ENCODE measurements around the gene CD69.
A peak's percentile ranks its signal among the peaks of the same experiment; 100 is the strongest.
"Not testable (repeated sequence)": the region's sequence is repeated elsewhere in the genome, so short reads cannot be mapped to it uniquely, and the experiment has no call there.

CD69 gene

GRCh38 chr12:9750276-9751203 is 10.2 kb downstream of the CD69 start:
- peak; percentile 28 for DNase-seq (ENCODE audit: low read depth)

DNA sequence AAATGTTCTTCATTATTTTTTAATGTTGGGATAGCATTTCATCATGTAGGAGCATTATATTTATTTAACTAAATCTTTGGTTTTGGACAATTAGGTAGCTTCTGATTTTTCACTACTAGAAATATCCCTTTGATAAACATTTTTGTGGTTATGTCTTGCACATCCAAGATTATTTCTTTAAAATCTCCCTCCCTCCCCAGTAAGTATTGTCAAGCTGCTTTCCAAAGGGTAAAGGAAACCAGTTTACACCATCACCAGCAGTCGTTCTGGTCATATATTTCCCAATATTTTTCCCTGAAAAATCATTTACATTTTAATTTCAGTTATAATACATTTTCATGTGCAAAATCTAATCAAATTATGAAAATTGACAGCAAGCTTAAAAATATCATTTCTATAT is 11.1 kb downstream of the CD69 start:
- no peak for DNase-seq (ENCODE audit: low read depth)

GRCh38 chr12:9745199-9745598 is 15.5 kb downstream of the CD69 start:
- DNase-seq (ENCODE audit: low read depth) = no peak

- DNase-seq (ENCODE audit: low read depth) = no peak
These were observed 18.0 kb downstream of the CD69 start for GRCh38 chr12:9742661-9743060.

DNA sequence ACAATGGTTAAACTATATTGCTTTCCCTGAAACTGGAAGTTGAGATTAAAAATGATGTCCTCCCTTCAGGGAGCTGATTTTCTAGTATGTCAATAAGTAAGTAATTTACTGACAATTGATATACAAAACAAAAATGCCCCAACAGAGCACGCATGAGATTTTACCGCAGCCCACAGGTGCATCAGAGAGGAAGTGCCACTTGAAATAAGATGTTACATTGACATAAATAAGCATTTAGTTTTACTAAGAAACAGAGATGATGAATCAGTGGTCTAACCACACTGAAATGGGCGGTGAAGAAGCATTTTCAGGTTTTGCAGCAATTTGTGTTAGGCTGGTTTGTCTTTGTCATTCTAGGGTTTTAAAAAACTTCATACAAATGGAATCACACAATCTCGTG is 19.0 kb downstream of the CD69 start:
- no peak for DNase-seq (ENCODE audit: low read depth)

GRCh38 chr12:9740106-9740750 is 20.5 kb downstream of the CD69 start:
- no peak for DNase-seq (ENCODE audit: low read depth)

DNA sequence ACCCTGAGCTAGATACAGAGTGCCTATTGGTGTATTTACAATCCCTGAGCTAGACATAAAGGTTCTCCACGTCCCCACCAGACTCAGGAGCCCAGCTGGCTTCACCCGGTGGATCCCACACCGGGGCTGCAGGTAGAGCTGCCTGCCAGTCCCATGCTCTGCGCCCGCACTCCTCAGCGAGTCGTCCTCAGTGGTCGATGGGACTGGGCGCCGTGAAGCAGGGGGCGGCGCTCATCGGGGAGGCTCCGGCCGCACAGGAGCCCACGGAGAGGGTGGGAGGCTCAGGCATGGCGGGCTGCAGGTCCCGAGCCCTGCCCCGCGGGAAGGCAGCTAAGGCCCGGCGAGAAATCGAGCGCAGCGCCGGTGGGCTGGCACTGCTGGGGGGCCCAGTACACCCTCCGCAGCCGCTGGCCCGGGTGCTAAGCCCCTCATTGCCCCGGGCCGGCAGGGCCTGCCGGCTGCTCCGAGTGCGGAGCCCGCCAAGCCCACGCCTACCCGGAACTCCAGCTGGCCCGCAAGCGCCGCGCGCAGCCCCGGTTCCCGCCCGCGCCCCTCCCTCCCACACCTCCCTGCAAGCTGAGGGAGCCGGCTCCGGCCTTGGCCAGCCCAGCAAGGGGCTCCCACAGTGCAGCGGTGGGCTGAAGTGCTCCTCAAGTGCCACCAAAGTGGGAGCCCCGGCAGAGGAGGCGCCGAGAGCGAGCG is 21.1 kb downstream of the CD69 start:
- not testable (repeated sequence) for DNase-seq (ENCODE audit: low read depth)

- DNase-seq (ENCODE audit: low read depth) = not testable (repeated sequence)
These were observed 21.8 kb downstream of the CD69 start for GRCh38 chr12:9738905-9739304.

DNA sequence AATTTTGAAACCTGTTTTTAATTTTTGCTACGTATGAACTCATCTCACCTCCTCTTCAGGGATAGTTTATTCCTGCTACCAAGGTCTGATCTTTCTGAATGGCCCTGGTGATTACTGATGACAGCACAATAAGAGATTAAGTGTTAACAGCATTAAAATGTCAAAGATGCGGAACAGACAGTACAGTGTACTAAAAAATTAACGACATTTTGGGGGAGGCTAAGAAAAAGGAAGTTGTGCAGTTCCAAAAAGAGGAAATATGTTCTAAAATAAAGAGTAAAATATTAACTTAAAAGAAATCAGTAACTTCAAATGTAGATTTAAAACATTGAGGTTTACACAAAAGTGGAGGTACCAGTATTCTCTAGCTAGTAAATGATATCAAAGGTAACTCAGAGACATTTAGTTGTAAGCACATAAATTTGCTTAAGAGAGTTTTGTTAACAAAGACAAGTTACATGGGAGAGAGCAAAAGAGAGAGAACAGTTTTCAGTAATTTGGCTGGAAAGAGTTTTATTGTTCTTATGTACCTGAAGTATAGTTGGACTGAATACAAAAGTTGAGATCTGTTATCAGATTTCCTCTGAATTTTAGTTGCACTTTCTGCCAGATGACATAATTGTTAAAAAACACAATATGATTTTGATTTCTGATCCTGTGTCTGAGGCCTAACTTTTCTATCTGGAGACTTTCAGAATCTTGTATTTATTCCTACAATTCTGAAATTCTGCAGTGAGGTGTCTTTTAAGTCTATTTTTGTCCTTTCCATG is 23.6 kb downstream of the CD69 start:
- no peak for DNase-seq (ENCODE audit: low read depth)

DNA sequence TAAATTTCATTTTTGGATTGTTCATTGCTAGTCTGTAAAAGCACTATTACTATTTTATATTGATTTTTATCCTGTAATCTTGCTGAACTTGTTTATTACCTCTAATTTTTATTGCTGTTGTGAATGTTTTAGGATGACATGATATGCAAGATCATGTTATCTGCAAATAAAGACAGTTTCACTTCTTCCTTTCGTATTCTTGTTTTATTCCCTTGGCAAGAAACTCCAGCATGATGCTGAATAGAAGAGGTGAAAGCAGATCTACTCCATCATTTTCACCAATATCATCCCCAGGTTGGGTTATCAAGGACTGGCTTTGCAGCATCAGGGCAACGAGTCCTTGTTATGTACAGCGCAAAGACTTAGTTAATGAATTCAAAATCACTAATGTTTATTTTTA is 25.1 kb downstream of the CD69 start:
- DNase-seq (ENCODE audit: low read depth) = no peak

DNA sequence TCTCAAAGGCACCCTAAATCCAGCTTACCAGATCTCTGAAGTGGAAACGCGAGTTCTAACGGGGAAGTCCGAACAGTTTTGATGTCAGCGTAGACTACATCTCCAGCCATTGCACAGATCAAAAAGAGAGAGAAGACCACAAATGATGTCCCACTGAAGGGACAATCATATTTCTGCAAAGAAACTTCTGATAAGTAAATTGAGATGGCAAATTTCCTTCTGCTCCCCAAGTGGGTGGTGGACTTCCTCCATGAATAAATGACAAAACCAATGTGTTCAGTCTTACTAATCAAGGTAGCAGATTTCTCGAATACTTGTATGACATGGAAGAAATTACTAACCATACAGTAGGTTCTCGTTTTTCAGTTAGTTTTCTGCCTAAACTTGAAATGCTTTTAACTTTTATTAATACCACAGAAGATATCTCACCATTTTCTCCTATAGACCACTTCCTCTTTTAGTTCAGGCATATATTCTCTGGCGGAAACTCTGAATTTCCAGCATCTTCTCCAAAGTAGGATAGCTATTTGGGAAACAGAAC is 27.7 kb downstream of the CD69 start, which contains the start of gene CLECL1:
CLECL1 (minus strand) TSS at position 177 of the 541 bp plus-strand sequence.
- no peak for DNase-seq (ENCODE audit: low read depth)

GRCh38 chr12:9731797-9732196 is 28.9 kb downstream of the CD69 start:
- DNase-seq (ENCODE audit: low read depth) = no peak

- no peak for DNase-seq (ENCODE audit: low read depth)
These were observed 29.3 kb downstream of the CD69 start for GRCh38 chr12:9731393-9731792.

GRCh38 chr12:9730591-9730990 is 30.1 kb downstream of the CD69 start:
- no peak for DNase-seq (ENCODE audit: low read depth)

DNA sequence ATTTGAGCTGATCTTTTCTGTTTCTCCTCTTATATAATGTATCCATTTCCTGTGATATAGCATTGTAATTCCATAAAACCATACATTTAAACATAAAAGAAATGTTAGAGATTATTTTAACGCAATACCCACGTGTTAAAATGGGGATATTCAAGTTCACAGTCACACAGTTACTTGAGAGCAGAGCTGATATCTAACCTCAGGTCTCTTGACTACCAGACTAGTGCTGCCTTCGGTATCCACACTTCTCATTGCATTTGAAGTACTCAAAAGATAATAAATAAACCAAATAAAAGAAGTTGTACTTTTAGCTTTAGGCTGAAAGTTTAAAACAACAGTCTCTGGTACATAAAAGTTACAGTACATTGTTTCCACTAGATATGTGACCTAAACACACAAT is 30.7 kb downstream of the CD69 start:
- DNase-seq (ENCODE audit: low read depth) = no peak

DNA sequence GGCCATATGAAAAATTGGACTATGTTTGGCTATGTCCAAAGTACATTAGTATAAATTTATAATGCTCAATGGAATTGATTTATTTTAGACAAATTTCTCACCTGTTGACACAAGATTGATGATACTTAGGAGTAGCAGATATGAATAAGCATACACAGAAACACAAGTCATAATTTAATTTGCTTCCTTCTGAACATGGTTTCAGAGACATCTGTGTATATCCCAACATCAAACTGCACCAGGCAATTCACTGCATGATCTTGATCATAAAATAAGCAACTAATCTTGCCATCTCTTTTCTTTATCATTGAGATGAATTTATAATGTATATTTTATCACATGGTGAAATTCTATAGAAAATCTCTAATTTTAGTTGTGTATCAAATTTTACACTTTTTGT is 31.6 kb downstream of the CD69 start:
- no peak for DNase-seq (ENCODE audit: low read depth)

DNA sequence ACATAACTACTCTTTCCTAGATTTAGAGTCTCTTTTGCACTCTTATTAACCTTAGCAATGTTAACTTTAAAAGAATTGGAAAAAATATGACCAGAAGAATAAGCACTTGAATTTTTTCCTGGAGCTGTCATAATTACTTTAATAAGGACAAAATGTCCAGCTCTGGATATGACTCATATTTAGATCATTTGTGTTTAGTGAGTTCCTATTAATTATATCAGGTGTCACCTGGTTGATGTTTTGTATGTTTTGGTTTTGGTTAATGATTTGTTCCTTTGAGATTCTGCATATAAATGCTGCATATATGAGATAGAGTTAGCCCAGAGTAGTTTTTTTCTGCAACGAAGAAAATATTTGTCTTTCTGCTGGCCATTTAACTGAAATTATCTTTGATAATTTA is 32.9 kb downstream of the CD69 start:
- DNase-seq (ENCODE audit: low read depth) = no peak

DNA sequence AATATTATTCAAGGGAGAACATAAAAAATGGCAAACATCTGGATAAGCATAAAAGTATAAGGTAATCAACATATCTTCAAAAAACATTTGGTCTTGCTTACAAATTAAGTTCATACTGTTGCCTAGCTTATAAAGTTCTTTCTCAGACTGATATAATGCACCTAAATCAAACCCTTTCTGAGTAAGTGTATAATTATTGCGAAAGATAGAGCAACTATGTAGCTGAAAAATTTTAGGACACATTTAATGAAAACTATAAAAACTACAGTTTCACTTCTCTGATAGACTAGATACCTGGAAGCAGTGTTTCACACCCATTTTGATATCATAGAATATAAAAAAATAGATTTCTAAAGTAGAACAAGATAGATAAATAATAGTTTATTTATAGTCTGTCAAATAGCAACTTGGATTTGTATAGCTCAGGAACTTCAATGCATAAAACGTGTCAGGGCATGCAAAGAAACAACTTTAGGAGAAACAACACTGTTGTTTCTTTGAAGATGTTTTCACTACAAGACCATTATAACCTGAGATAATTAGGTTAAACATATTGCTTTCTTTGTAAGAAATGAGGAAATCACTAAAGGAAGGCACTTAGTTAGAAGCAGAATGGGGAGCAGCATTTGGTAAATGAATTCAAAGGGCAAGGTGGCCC is 35.4 kb downstream of the CD69 start:
- DNase-seq (ENCODE audit: low read depth) = no peak

GRCh38 chr12:9724023-9724422 is 36.7 kb downstream of the CD69 start:
- DNase-seq (ENCODE audit: low read depth) = no peak

- DNase-seq (ENCODE audit: low read depth) = no peak
These were observed 39.2 kb downstream of the CD69 start for GRCh38 chr12:9721394-9722092.

DNA sequence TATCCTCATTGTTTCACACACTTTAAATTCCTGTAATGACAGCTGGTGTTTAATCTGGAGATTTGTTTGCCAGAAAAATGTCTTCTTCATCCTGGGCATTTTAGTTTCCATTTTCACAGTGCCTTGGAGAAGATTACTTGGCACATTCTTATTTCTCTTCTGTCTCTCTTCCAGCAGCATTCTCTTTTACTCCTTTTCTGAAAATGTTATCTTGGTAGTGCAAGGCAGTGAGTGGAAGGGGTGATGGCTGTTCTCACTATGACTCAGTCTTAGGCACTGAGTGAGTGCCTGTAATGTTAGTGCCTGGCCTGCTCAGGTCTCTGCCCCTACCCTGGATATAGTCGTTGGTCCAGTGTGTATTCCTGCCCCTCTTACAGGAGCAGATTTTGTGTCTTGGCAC is 40.9 kb downstream of the CD69 start:
- no peak for DNase-seq (ENCODE audit: low read depth)

Measured in GM04504 (cell line).